SK-N-SH (cell line): ENCODE measurements around the gene GSTA1. TPM values are rescaled to one million over a fixed set of nuclear protein-coding genes. Genes with fewer than 3 reads are reported as not detected.

Experiments used
- polyA plus RNA-seq, 3 experiments: library from polyadenylated mRNA; depleted of rRNA; stranded (reverse); fragments of >200 nt; gene quantifications; 2 replicates each; pipeline ENCODE4 v1.2.3, GENCODE V29; 2012

GSTA1 gene
- polyA plus RNA-seq, 1 of the 3 experiments (the other 2 are of a cell fraction): not detected

Other genes with a start within 250 kb of the GSTA1 start
- 26.4 and 36.0 TPM in 2 replicates for gene TRAM2, start 226.8 kb downstream of the GSTA1 start, polyA plus RNA-seq (2012; rRNA removed)
- 42.4 and 48.7 TPM in 2 replicates for gene TMEM14A, start 132.7 kb downstream of the GSTA1 start, polyA plus RNA-seq (2012; rRNA removed)
- gene GSTA2, start 40.3 kb downstream of the GSTA1 start, polyA plus RNA-seq (2012; rRNA removed): not detected in 2 replicates
- not detected in 2 replicates for gene GSTA5, start 37.0 kb upstream of the GSTA1 start, polyA plus RNA-seq (2012; rRNA removed)
- not detected in 2 replicates for gene GSTA3, start 105.9 kb upstream of the GSTA1 start, polyA plus RNA-seq (2012; rRNA removed)
- 28.3 and 34.0 TPM in 2 replicates for gene GSTA4, start 191.5 kb upstream of the GSTA1 start, polyA plus RNA-seq (2012; rRNA removed)